Measurements from ENCODE around the gene RANBP10.

- no peak for TF ChIP-seq POLR2A (IDR thresholded peaks at IDR 0.05)
- no peak for TF ChIP-seq CTCF (IDR thresholded peaks at IDR 0.05)
- TF ChIP-seq POLR2AphosphoS5 (IDR thresholded peaks at IDR 0.05), result no peak
Observed at GRCh38 chr16:67703626-67704025, 102.7 kb downstream of the RANBP10 start.

All from breast epithelium (tissue), 3 donors.